ENCODE data around the gene SPINT1.

- TF ChIP-seq CTCF (IDR thresholded peaks at IDR 0.05) (peak in 7 of 12 donors; percentile 6 to 41 (median 27)), POLR2A (IDR thresholded peaks at IDR 0.05) (no peak)
Measured at GRCh38 chr15:40873694-40874561, 30.1 kb downstream of the SPINT1 start, which contains the start of gene RHOV.
